WTC11 (cell line): Measurements from ENCODE around the gene SMIM29. TPM values are rescaled to one million over a fixed set of nuclear protein-coding genes. Genes with fewer than 3 reads are reported as not detected.
A peak's percentile ranks its signal among the peaks of the same experiment; 100 is the strongest.

Experiments
- ATAC-seq: fragments of 200-7000 bp; cut with Tn5 transposase; 2 replicates; pipeline ENCODE4 v1.10.0; 2021; ENCODE audit warnings: mild to moderate bottlenecking, moderate library complexity
- CTCF ChIA-PET: fragments of 300-600 bp; sonication (Branson Sonifier 250); formaldehyde crosslinking; loops from one replicate; lab custom pipeline; 2021; ENCODE audit warnings: antibody characterized with exemption; lab: Charles Lee
- POLR2A ChIA-PET: fragments of 350-600 bp; sonication (Branson Sonifier 250); formaldehyde crosslinking; loops from one replicate; lab custom pipeline; 2021; ENCODE audit warnings: antibody characterized with exemption; lab: Charles Lee
- DNase-seq: peaks from one replicate; pipeline ENCODE4 v3.0.0; 2021; ENCODE audit warnings: low spot score
- H3K27ac Mint-ChIP-seq: 2 replicates; pipeline ENCODE4 v1.8.0; 2021; ENCODE audit warnings: mixed read lengths
- H3K27me3 Mint-ChIP-seq: 2 replicates; pipeline ENCODE4 v1.8.0; 2021; ENCODE audit warnings: low read depth, mild to moderate bottlenecking, moderate library complexity, mixed read lengths
- H3K36me3 Mint-ChIP-seq: 2 replicates; pipeline ENCODE4 v1.8.0; 2021; ENCODE audit warnings: mixed read lengths
- H3K4me1 Mint-ChIP-seq: 2 replicates; pipeline ENCODE4 v1.8.0; 2022; ENCODE audit warnings: mixed read lengths
- H3K4me3 Mint-ChIP-seq: 2 replicates; pipeline ENCODE4 v1.8.0; 2021; ENCODE audit warnings: mild to moderate bottlenecking, moderate library complexity, mixed read lengths
- H3K9me3 Mint-ChIP-seq: 2 replicates; pipeline ENCODE4 v1.8.0; 2021; ENCODE audit warnings: mixed read lengths
- KAT7 ChIP-seq: sonication (generic); formaldehyde crosslinking; IDR thresholded peaks from 2 replicates; pipeline ENCODE4 v1.8.1; 2023; ENCODE audit warnings: missing genetic modification reagents, mild to moderate bottlenecking, borderline replicate concordance
- MXD4 ChIP-seq: fragments of 250-450 bp; sonication (Bioruptor Pico); IDR thresholded peaks from 2 replicates; pipeline ENCODE4 v1.8.0; 2021; ENCODE audit warnings: mild to moderate bottlenecking, moderate library complexity, borderline replicate concordance
- PRRX2 ChIP-seq: fragments of 250-450 bp; sonication (Bioruptor Pico); IDR thresholded peaks from 2 replicates; pipeline ENCODE4 v1.8.0; 2021; ENCODE audit warnings: mild to moderate bottlenecking
- SMAD4 ChIP-seq: sonication (generic); formaldehyde crosslinking; IDR thresholded peaks from 2 replicates; pipeline ENCODE4 v1.8.0; 2022; ENCODE audit warnings: mild to moderate bottlenecking, missing genetic modification reagents
- SP1 ChIP-seq: sonication (generic); formaldehyde crosslinking; conservative IDR thresholded peaks from 2 replicates; pipeline ENCODE4 v1.8.1; 2022; ENCODE audit warnings: missing genetic modification reagents
- TEAD1 ChIP-seq: sonication (generic); formaldehyde crosslinking; IDR thresholded peaks from 2 replicates; pipeline ENCODE4 v1.8.0; 2022; ENCODE audit warnings: mild to moderate bottlenecking, missing genetic modification reagents
- TEAD4 ChIP-seq: sonication (generic); formaldehyde crosslinking; IDR thresholded peaks from 2 replicates; pipeline ENCODE4 v1.8.0; 2022; ENCODE audit warnings: mild to moderate bottlenecking, missing genetic modification reagents
- ZNF121 ChIP-seq: sonication (generic); formaldehyde crosslinking; IDR thresholded peaks from 2 replicates; pipeline ENCODE4 v1.8.0; 2023; ENCODE audit warnings: missing genetic modification reagents
- ZNF138 ChIP-seq: sonication (generic); formaldehyde crosslinking; conservative IDR thresholded peaks from 2 replicates; pipeline ENCODE4 v1.8.1; 2022; ENCODE audit warnings: mild to moderate bottlenecking, moderate library complexity, missing genetic modification reagents
- total RNA-seq: library from RNA; stranded (reverse); gene quantifications from 3 replicates; pipeline ENCODE4 v1.2.3, GENCODE V29; 2021
- TF ChIP-seq, protein P1 (sequence below): sonication (generic); formaldehyde crosslinking; IDR thresholded peaks from 2 replicates; pipeline ENCODE4 v1.8.0; 2023; ENCODE audit warnings: missing genetic modification reagents, mild to moderate bottlenecking, borderline replicate concordance
- TF ChIP-seq, protein P2 (sequence below): sonication (generic); formaldehyde crosslinking; IDR thresholded peaks from 2 replicates; pipeline ENCODE4 v1.8.1; 2023; ENCODE audit warnings: mild to moderate bottlenecking, missing genetic modification reagents, borderline replicate concordance
- TF ChIP-seq, protein P3 (sequence below): sonication (generic); formaldehyde crosslinking; IDR thresholded peaks from 2 replicates; pipeline ENCODE4 v1.8.1; 2022; ENCODE audit warnings: missing genetic modification reagents, borderline replicate concordance
- TF ChIP-seq, protein P4 (sequence below): sonication (generic); formaldehyde crosslinking; IDR thresholded peaks from 2 replicates; pipeline ENCODE4 v1.8.1; 2022; ENCODE audit warnings: low read depth, missing genetic modification reagents, borderline replicate concordance
- TF ChIP-seq, protein P5 (sequence below): fragments of 250-450 bp; sonication (Bioruptor Pico); IDR thresholded peaks from 2 replicates; pipeline ENCODE4 v1.9.0; 2021; ENCODE audit warnings: mild to moderate bottlenecking, borderline replicate concordance
- TF ChIP-seq, protein P6 (sequence below): fragments of 200-600 bp; IDR thresholded peaks from 2 replicates; pipeline ENCODE4 v1.8.0; 2022; ENCODE audit warnings: antibody characterized with exemption
- TF ChIP-seq, protein P7 (sequence below): sonication (generic); formaldehyde crosslinking; IDR thresholded peaks from 2 replicates; pipeline ENCODE4 v1.8.0; 2022; ENCODE audit warnings: mild to moderate bottlenecking, missing genetic modification reagents

Gene SMIM29
- total RNA-seq, 1 experiment from 2014 or later, result 11.7 TPM

DNA sequence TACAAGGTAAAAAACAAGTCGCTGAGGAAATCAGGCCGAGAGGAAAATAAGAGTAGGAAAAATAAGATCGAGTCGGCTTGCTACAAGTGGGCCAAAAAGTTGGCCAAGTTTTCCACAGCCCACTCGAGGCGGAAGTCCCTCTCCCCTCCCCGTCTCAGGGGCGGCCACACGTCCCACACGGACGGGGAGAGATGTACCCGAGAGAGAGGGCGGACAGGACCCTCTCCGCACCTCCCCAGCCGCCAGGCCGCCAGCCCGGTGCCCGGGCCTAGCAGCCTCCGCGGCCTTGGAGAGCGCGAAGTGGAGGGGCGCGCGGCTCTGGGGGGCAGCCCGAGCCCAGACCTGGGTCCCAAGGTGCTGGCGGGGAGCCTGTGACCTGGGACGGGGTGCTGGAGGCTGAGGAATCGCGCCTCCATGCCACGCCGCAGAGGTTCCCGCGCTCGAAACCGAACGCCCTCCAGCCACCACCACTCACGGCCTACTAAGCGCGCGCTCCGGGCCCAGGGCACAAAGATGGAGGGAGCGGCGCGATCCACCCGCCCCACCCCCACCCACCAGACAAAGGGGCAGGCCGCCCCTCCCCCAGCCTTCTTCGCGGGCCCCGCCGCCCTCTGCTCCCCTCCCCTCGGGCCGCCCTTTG is 14.0 kb downstream of the SMIM29 start:
- Mint-ChIP-seq H3K36me3 (peaks cover 15% of the 10 kb centered on the region), H3K9me3 (no peaks in the 10 kb centered on the region), H3K4me3 (peak overlapping the region; percentile 60), H3K27ac (peak overlapping the region; percentile 98), H3K27me3 (no peaks in the 10 kb centered on the region), H3K4me1 (peaks cover 42% of the 10 kb centered on the region)
- DNase-seq, result no peak
- ATAC-seq, result peak; percentile 3
- POLR2A ChIA-PET, result interaction anchor here (2.5 kb wide), 1 partner anchor 11 kb away, joined by 17 read pairs; no protein-coding TSS in a partner anchor
- CTCF ChIA-PET, result no interaction called here
- TF ChIP-seq KAT7 (no peak), MXD4 (CRISPR knock-in tag) (no peak), PRRX2 (CRISPR knock-in tag) (no peak), SMAD4 (no peak), TEAD4 (no peak), ZNF121 (CRISPR knock-in tag) (no peak), SP1 (CRISPR knock-in tag) (peak; percentile 71), TEAD1 (CRISPR knock-in tag) (no peak), ZNF138 (CRISPR knock-in tag) (no peak)
- TF ChIP-seq, protein P1, sequence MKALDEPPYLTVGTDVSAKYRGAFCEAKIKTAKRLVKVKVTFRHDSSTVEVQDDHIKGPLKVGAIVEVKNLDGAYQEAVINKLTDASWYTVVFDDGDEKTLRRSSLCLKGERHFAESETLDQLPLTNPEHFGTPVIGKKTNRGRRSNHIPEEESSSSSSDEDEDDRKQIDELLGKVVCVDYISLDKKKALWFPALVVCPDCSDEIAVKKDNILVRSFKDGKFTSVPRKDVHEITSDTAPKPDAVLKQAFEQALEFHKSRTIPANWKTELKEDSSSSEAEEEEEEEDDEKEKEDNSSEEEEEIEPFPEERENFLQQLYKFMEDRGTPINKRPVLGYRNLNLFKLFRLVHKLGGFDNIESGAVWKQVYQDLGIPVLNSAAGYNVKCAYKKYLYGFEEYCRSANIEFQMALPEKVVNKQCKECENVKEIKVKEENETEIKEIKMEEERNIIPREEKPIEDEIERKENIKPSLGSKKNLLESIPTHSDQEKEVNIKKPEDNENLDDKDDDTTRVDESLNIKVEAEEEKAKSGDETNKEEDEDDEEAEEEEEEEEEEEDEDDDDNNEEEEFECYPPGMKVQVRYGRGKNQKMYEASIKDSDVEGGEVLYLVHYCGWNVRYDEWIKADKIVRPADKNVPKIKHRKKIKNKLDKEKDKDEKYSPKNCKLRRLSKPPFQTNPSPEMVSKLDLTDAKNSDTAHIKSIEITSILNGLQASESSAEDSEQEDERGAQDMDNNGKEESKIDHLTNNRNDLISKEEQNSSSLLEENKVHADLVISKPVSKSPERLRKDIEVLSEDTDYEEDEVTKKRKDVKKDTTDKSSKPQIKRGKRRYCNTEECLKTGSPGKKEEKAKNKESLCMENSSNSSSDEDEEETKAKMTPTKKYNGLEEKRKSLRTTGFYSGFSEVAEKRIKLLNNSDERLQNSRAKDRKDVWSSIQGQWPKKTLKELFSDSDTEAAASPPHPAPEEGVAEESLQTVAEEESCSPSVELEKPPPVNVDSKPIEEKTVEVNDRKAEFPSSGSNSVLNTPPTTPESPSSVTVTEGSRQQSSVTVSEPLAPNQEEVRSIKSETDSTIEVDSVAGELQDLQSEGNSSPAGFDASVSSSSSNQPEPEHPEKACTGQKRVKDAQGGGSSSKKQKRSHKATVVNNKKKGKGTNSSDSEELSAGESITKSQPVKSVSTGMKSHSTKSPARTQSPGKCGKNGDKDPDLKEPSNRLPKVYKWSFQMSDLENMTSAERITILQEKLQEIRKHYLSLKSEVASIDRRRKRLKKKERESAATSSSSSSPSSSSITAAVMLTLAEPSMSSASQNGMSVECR, result no peak
- TF ChIP-seq, protein P2, sequence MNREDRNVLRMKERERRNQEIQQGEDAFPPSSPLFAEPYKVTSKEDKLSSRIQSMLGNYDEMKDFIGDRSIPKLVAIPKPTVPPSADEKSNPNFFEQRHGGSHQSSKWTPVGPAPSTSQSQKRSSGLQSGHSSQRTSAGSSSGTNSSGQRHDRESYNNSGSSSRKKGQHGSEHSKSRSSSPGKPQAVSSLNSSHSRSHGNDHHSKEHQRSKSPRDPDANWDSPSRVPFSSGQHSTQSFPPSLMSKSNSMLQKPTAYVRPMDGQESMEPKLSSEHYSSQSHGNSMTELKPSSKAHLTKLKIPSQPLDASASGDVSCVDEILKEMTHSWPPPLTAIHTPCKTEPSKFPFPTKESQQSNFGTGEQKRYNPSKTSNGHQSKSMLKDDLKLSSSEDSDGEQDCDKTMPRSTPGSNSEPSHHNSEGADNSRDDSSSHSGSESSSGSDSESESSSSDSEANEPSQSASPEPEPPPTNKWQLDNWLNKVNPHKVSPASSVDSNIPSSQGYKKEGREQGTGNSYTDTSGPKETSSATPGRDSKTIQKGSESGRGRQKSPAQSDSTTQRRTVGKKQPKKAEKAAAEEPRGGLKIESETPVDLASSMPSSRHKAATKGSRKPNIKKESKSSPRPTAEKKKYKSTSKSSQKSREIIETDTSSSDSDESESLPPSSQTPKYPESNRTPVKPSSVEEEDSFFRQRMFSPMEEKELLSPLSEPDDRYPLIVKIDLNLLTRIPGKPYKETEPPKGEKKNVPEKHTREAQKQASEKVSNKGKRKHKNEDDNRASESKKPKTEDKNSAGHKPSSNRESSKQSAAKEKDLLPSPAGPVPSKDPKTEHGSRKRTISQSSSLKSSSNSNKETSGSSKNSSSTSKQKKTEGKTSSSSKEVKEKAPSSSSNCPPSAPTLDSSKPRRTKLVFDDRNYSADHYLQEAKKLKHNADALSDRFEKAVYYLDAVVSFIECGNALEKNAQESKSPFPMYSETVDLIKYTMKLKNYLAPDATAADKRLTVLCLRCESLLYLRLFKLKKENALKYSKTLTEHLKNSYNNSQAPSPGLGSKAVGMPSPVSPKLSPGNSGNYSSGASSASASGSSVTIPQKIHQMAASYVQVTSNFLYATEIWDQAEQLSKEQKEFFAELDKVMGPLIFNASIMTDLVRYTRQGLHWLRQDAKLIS (CRISPR knock-in tag), result no peak
- TF ChIP-seq, protein P3, sequence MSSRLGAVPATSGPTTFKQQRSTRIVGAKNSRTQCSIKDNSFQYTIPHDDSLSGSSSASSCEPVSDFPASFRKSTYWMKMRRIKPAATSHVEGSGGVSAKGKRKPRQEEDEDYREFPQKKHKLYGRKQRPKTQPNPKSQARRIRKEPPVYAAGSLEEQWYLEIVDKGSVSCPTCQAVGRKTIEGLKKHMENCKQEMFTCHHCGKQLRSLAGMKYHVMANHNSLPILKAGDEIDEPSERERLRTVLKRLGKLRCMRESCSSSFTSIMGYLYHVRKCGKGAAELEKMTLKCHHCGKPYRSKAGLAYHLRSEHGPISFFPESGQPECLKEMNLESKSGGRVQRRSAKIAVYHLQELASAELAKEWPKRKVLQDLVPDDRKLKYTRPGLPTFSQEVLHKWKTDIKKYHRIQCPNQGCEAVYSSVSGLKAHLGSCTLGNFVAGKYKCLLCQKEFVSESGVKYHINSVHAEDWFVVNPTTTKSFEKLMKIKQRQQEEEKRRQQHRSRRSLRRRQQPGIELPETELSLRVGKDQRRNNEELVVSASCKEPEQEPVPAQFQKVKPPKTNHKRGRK (CRISPR knock-in tag), result no peak
- TF ChIP-seq, protein P4, sequence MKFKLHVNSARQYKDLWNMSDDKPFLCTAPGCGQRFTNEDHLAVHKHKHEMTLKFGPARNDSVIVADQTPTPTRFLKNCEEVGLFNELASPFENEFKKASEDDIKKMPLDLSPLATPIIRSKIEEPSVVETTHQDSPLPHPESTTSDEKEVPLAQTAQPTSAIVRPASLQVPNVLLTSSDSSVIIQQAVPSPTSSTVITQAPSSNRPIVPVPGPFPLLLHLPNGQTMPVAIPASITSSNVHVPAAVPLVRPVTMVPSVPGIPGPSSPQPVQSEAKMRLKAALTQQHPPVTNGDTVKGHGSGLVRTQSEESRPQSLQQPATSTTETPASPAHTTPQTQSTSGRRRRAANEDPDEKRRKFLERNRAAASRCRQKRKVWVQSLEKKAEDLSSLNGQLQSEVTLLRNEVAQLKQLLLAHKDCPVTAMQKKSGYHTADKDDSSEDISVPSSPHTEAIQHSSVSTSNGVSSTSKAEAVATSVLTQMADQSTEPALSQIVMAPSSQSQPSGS, result no peak
- TF ChIP-seq, protein P5, sequence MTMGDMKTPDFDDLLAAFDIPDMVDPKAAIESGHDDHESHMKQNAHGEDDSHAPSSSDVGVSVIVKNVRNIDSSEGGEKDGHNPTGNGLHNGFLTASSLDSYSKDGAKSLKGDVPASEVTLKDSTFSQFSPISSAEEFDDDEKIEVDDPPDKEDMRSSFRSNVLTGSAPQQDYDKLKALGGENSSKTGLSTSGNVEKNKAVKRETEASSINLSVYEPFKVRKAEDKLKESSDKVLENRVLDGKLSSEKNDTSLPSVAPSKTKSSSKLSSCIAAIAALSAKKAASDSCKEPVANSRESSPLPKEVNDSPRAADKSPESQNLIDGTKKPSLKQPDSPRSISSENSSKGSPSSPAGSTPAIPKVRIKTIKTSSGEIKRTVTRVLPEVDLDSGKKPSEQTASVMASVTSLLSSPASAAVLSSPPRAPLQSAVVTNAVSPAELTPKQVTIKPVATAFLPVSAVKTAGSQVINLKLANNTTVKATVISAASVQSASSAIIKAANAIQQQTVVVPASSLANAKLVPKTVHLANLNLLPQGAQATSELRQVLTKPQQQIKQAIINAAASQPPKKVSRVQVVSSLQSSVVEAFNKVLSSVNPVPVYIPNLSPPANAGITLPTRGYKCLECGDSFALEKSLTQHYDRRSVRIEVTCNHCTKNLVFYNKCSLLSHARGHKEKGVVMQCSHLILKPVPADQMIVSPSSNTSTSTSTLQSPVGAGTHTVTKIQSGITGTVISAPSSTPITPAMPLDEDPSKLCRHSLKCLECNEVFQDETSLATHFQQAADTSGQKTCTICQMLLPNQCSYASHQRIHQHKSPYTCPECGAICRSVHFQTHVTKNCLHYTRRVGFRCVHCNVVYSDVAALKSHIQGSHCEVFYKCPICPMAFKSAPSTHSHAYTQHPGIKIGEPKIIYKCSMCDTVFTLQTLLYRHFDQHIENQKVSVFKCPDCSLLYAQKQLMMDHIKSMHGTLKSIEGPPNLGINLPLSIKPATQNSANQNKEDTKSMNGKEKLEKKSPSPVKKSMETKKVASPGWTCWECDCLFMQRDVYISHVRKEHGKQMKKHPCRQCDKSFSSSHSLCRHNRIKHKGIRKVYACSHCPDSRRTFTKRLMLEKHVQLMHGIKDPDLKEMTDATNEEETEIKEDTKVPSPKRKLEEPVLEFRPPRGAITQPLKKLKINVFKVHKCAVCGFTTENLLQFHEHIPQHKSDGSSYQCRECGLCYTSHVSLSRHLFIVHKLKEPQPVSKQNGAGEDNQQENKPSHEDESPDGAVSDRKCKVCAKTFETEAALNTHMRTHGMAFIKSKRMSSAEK (CRISPR knock-in tag), result peak; percentile 62; the same call in 1 of the 2 replicates
- TF ChIP-seq, protein P6, sequence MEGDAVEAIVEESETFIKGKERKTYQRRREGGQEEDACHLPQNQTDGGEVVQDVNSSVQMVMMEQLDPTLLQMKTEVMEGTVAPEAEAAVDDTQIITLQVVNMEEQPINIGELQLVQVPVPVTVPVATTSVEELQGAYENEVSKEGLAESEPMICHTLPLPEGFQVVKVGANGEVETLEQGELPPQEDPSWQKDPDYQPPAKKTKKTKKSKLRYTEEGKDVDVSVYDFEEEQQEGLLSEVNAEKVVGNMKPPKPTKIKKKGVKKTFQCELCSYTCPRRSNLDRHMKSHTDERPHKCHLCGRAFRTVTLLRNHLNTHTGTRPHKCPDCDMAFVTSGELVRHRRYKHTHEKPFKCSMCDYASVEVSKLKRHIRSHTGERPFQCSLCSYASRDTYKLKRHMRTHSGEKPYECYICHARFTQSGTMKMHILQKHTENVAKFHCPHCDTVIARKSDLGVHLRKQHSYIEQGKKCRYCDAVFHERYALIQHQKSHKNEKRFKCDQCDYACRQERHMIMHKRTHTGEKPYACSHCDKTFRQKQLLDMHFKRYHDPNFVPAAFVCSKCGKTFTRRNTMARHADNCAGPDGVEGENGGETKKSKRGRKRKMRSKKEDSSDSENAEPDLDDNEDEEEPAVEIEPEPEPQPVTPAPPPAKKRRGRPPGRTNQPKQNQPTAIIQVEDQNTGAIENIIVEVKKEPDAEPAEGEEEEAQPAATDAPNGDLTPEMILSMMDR, result no peak
- TF ChIP-seq, protein P7, sequence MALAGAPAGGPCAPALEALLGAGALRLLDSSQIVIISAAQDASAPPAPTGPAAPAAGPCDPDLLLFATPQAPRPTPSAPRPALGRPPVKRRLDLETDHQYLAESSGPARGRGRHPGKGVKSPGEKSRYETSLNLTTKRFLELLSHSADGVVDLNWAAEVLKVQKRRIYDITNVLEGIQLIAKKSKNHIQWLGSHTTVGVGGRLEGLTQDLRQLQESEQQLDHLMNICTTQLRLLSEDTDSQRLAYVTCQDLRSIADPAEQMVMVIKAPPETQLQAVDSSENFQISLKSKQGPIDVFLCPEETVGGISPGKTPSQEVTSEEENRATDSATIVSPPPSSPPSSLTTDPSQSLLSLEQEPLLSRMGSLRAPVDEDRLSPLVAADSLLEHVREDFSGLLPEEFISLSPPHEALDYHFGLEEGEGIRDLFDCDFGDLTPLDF, result no peak; the same call in 1 of the 2 replicates
